ENCODE measurements around the gene NUP43. TPM values are rescaled to one million over a fixed set of nuclear protein-coding genes. Genes with fewer than 3 reads are reported as not detected.

Gene NUP43
- total RNA-seq, 1 experiment from 2014 or later, result 79.1 TPM

GRCh38 chr6:149750136-149750609, 3.8 kb upstream of the NUP43 start:
- ChIA-PET CTCF (interaction anchor here (1.4 kb wide), 1 partner anchor 56 kb away, joined by 3 read pairs; no protein-coding TSS in a partner anchor), POLR2A (no interaction called here)
- Mint-ChIP-seq H3K27ac (peak overlapping the region; percentile 82), H3K36me3 (no peaks in the 10 kb centered on the region), H3K4me1 (peaks cover 21% of the 10 kb centered on the region), H3K4me3 (peak overlapping the region; percentile 88), H3K27me3 (ENCODE audit: low read depth) (no peaks in the 10 kb centered on the region), H3K9me3 (no peaks in the 10 kb centered on the region)
- DNase-seq (ENCODE audit: low spot score) (peak; percentile 77), ATAC-seq (peak; percentile 43)
- TF ChIP-seq ZNF281 (CRISPR knock-in tag; IDR thresholded peaks at IDR 0.05) (peak; percentile 59; the same call in 1 of the 2 replicates), IRF2 (CRISPR knock-in tag; IDR thresholded peaks at IDR 0.05; ENCODE audit: borderline replicate concordance, low read depth) (no peak)

- peak; percentile 84 for DNase-seq (ENCODE audit: low spot score)
- H3K9me3 Mint-ChIP-seq, result no peaks in the 10 kb centered on the region
- peak within 1 kb of the TSS; percentile 84 for H3K27ac Mint-ChIP-seq
- H3K4me3 Mint-ChIP-seq, result peak within 1 kb of the TSS; percentile 88
- peak; percentile 23; the same call in 1 of the 2 replicates for TF ChIP-seq FOXP4 (CRISPR knock-in tag; IDR thresholded peaks at IDR 0.05)
- peak; percentile 12; the same call in 1 of the 2 replicates for TF ChIP-seq TEAD1 (CRISPR knock-in tag; IDR thresholded peaks at IDR 0.05)
- TF ChIP-seq FOXP1 (CRISPR knock-in tag; IDR thresholded peaks at IDR 0.05; ENCODE audit: borderline replicate concordance), result no peak
- peak; percentile 70; the same call in 1 of the 2 replicates for TF ChIP-seq MYBL2 (CRISPR knock-in tag; IDR thresholded peaks at IDR 0.05)
- 0 out of 2 replicates have a peak, but pooled peaks have one; percentile 67 for TF ChIP-seq ETV6 (CRISPR knock-in tag; IDR thresholded peaks at IDR 0.05)
- TF ChIP-seq NFE2L1 (CRISPR knock-in tag; IDR thresholded peaks at IDR 0.05), result 0 out of 2 replicates have a peak, but pooled peaks have one; percentile 12
- peak; percentile 80; the same call in 1 of the 2 replicates for TF ChIP-seq FOXK1 (CRISPR knock-in tag; IDR thresholded peaks at IDR 0.05)
- TF ChIP-seq NFATC4 (CRISPR knock-in tag; IDR thresholded peaks at IDR 0.05), result no peak
- TF ChIP-seq HMGXB4 (CRISPR knock-in tag; IDR thresholded peaks at IDR 0.05), result peak; percentile 65; the same call in 1 of the 2 replicates
- TF ChIP-seq MLX (CRISPR knock-in tag; IDR thresholded peaks at IDR 0.05), result 0 out of 2 replicates have a peak, but pooled peaks have one; percentile 46
- peak; percentile 65; the same call in 1 of the 2 replicates for TF ChIP-seq SP1 (CRISPR knock-in tag; conservative IDR thresholded peaks at IDR 0.05)
- no peak for TF ChIP-seq RELA (CRISPR knock-in tag; IDR thresholded peaks at IDR 0.05; ENCODE audit: borderline replicate concordance)
- TF ChIP-seq E2F5 (CRISPR knock-in tag; IDR thresholded peaks at IDR 0.05), result 0 out of 2 replicates have a peak, but pooled peaks have one; percentile 48
- no peak for TF ChIP-seq ARID4B (CRISPR knock-in tag; IDR thresholded peaks at IDR 0.05; ENCODE audit: borderline replicate concordance)
- no peaks in the 10 kb centered on the region for H3K27me3 Mint-ChIP-seq (ENCODE audit: low read depth)
- POLR2A ChIA-PET, result interaction anchor here (1.0 kb wide), 1 partner anchor 32 kb away, joined by 3 read pairs; the partner anchor contains the start of gene LATS1
- CTCF ChIA-PET, result interaction anchor here (1.4 kb wide), 1 partner anchor 56 kb away, joined by 3 read pairs; no protein-coding TSS in a partner anchor
- H3K4me1 Mint-ChIP-seq, result peaks cover 21% of the 10 kb centered on the region
- peak; percentile 82 for ATAC-seq
- no peaks in the 10 kb centered on the region for H3K36me3 Mint-ChIP-seq
Observed at GRCh38 chr6:149749594-149750135, 3.3 kb upstream of the NUP43 start, which contains the start of gene PCMT1. Gene PCMT1 (plus strand): TSS chr6:149749741. CDS start chr6:149749902, 161 bp downstream.
